IPS-NIHi11 (cell line): Measurements from ENCODE around the gene KCNJ1.

Experiments
- DNase-seq: peaks from one replicate; pipeline ENCODE4 v3.0.0; 2012; ENCODE audit warnings: mixed read lengths, low spot score

The KCNJ1 gene

DNA sequence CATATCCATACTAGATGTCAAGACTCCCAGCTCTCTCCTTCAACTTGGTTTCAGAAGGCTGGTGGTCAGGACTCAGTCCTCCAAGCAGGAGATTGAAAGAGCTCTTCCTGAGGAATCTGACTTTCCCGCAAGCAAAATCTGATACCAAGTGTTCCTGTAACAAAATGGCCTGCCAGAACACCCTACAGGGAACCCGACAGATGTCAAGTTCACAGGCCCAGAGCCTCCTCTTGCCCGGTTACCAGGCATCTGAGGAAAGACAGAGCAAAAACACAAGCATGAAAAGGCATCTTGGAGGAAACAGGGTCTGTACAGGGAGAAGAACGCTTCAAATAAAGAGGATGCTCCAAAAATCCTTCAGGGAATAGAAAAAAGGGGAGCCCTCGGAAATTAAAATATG is 15.4 kb upstream of the KCNJ1 start:
- no peak for DNase-seq

- no peak for DNase-seq
Measured at GRCh38 chr11:128881221-128881620, 14.1 kb upstream of the KCNJ1 start.

GRCh38 chr11:128879817-128880216 is 12.7 kb upstream of the KCNJ1 start:
- no peak for DNase-seq

GRCh38 chr11:128878455-128878854 is 11.4 kb upstream of the KCNJ1 start:
- DNase-seq = no peak

DNA sequence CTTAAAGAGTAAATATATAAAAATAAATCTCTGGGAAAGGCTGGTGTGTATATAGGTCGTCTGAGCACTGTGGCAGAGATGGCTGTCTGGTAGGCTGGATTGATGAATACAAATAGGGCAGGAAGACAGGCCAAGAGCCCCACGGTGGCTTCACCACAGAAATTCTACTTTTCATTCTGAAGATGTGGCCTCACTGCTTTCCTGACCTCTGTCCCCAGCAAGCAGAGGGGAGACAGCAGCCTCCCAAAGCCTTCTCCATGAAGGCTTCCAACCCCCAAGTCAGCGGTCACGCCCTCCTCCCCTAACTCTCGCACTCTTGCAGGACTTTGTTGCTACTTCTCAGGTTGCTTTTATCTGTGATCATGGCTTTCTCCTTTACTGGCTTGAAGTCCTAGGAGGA is 10.6 kb upstream of the KCNJ1 start:
- DNase-seq = no peak

DNA sequence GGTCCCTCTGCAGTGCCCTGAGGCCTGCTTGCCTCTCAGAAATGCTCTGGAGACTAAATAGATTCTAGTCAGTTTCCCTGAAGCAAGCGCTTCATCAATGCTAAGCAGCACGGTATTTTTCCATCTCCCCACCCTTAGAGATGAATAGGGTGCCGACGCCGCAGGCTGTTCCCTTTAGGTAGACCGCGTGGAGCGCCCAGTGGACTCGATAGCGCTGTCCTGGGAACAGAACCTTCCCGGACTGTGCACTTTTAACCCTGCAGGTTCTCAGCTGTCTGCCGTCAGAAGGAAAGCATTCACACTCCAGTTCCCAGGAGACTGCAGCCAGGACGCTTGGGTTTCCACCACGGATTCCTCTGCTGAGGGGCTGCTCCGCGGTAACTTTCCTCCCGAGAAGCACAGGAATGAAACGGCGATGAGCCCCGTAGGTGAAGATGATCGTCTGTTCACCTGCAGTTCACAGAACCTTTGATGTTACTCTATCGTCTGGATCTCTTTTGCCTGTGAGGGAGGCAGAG is 9.1 kb upstream of the KCNJ1 start:
- DNase-seq = no peak

- DNase-seq = no peak
Measured at GRCh38 chr11:128874427-128874826, 7.3 kb upstream of the KCNJ1 start.

- DNase-seq = no peak
Measured at GRCh38 chr11:128872594-128872993, 5.5 kb upstream of the KCNJ1 start.

- DNase-seq = no peak
Measured at GRCh38 chr11:128872094-128872493, 5.0 kb upstream of the KCNJ1 start.

- DNase-seq = peak; percentile 53
Measured at GRCh38 chr11:128871168-128871610, 4.1 kb upstream of the KCNJ1 start.

GRCh38 chr11:128868841-128869671 is 2.0 kb upstream of the KCNJ1 start:
- no peak for DNase-seq

DNA sequence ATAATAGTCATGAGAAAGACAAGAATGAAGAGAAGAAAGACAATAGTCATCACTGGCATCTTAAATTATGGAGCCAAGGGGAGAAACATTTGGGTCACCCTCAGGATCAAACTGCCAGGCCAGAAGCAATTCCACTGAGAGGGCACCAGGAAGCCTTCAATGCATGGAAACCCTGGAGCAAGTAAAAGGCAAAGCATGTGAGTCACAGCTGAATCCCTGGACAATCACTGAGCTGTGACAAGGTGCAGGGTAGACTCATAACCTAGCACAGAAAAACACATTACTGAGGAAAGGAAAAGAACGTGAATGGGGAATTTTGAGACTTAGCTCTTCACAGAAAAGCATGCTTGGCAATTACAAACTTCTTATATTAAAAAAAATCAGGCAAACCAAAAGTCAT is 1.6 kb downstream of the KCNJ1 start:
- DNase-seq = no peak

- DNase-seq = no peak
Measured at GRCh38 chr11:128862908-128863660, 4.0 kb downstream of the KCNJ1 start.

GRCh38 chr11:128862406-128862805 is 4.7 kb downstream of the KCNJ1 start:
- no peak for DNase-seq

DNA sequence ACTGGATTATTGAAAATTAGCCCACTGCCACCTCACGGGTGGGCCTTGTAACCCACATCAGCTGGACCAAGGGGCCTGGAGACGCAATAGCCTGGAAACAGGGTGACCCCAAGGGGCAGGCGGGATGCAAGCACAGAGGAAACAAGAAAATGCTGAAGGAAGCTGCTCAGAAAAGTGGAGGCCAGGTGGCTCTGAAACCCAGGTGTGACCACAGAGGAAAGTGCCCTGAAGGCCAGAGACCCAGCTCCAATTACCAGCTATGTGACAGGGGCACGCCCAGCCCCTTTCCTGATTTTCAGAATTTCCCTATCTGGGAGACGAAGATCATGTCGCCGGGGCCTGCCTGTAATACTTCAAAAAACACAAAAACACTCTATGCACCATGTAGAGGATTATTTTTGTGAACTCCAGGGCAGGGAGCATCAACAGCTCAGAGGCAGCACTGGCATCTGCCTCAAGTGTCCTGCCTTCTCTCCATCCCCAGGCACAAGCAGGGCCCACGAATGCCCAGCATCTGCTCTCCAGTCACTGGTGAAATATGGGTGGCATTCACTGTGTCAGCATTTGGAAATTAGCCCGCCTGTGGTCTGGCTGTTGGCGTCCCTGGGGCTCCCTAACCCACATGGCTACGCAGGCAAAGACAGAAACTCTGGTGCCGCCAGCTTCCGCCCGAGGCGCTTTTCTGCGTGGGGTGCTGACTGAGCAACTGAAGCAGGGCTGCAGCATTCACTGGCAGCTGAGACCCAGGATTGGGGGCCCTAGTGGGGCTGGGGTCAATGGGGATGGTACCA is 6.3 kb downstream of the KCNJ1 start:
- DNase-seq = no peak

DNA sequence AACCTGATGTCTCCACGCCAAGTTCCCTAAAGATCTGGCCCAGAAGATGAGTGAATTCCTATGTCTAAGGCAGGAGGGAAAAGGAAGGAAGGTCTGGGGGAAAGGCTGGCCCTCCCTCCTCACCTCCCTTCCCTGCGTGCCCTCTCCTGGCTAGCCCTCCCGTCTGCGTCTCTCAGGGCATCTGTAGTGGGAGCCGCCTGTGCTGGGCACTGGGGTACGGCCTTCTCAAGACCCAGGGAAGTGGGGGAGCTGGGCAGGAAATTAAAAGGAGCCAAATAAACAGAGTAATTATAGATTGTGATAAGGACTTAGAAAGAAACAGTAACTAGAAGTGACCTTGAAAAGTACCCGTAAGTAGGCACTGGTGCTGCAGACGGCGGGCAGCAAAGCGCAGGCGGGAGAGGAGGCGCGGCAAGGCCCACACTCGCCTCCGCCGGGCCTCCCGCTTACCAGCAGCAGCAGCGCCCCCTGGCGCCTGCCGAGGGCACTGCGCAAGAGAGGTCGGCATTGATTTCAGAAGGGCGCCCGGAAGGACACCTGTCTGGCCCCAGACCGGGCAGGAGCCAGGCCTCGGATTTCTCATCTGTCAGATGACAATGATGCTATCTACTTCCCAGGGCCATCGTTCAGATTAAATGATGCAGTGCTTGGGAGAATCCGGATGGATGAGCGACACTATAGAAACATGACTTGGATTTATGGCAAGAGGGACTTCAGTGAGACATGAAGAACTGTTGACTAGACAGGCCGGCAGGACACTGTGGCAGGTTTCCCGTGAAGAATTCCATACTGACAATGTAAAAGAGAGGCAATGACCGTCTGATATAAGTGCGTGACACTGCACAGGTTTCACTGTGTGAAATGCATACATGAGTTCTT is 7.3 kb downstream of the KCNJ1 start:
- peak; percentile 86 for DNase-seq

- no peak for DNase-seq
Measured at GRCh38 chr11:128857341-128857740, 9.8 kb downstream of the KCNJ1 start.

DNA sequence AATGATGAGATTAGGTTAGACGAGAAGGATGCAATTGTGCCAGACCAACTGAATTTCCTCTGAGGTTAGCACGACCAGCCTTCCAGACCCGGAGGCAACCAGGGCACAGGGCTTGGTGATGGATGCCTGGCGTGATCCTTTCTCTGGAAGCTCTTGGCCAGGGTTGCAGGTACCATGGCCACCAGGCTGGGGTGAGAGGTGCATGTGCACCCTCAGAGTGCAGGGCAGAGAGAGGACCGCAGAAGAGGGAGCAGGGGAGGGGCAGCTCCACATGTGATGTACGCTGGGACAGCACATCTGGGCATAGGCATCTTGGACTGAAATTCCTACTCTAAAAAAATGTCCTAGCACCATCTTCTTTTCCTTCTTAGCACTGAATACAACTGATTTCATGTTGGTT is 10.9 kb downstream of the KCNJ1 start:
- DNase-seq = no peak

DNA sequence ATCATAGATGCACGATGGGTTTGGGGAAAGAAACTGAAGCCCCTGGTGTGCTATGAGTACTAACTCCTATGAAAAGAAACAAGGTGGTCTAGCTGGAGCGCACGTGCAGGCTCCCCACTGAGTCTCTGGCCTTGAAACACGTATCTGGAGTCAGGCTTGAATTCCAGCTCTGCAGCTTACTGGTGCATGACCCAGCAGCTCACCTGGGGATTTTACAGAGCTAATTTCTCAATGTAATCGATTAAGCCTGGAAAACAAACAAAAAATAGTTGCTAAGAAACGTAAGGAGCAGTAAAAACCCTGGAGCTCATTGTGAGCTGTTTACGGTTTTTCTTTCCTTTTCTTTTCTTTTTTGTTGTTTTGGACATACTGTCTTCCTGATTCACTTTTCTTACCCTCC is 12.3 kb downstream of the KCNJ1 start:
- DNase-seq = no peak

GRCh38 chr11:128853559-128853958 is 13.5 kb downstream of the KCNJ1 start:
- no peak for DNase-seq

GRCh38 chr11:128852327-128853023 is 14.6 kb downstream of the KCNJ1 start:
- no peak for DNase-seq
